Measurements from ENCODE around the gene KCTD15. TPM values are rescaled to one million over a fixed set of nuclear protein-coding genes. Genes with fewer than 3 reads are reported as not detected.
A peak's percentile ranks its signal among the peaks of the same experiment; 100 is the strongest.

Gene KCTD15
- polyA plus RNA-seq, 4 donors = 0.67 to 18.8 (median 8.4) TPM

- Histone ChIP-seq H3K4me1 (ENCODE audit: control insufficient read depth in 3 of 3, insufficient read depth in 2 of 3, low read depth in 1 of 3, low read length in 2 of 3) (peaks cover 3 to 13% (median 4%) of the 10 kb centered on the region in 3 donors), H3K27me3 (ENCODE audit: control insufficient read depth in 3 of 3, insufficient read depth in 3 of 3, low read length in 3 of 3) (no peaks in the 10 kb centered on the region), H3K9me3 (ENCODE audit: control insufficient read depth in 2 of 2, insufficient read depth in 1 of 2, low read depth in 1 of 2, low read length in 1 of 2) (no peaks in the 10 kb centered on the region), H3K27ac (ENCODE audit: low read depth in 1 of 3, low read length in 2 of 3) (peak overlapping the region; percentile 68 to 80 (median 68)), H3K4me3 (ENCODE audit: low read depth in 1 of 3, low read length in 3 of 3) (no peak overlapping the region), H3K36me3 (ENCODE audit: control insufficient read depth in 3 of 3, insufficient read depth in 2 of 3, low read depth in 1 of 3, low read length in 3 of 3) (peaks cover 0 to 91% (median 4%) of the 10 kb centered on the region in 3 donors)
- no peak for FAIRE-seq
- DNase-seq = peak; percentile 96 to 99
- 21 to 53% (median 40%) methylated on average over 10 of the region's 10 CpGs for WGBS, 3 donors
Observed at GRCh38 chr19:33804021-33804799, 7.5 kb downstream of the KCTD15 start.

- Histone ChIP-seq H3K4me3 (ENCODE audit: low read depth in 1 of 3, low read length in 3 of 3) (no peak overlapping the region), H3K27ac (ENCODE audit: low read depth in 1 of 3, low read length in 2 of 3) (no peak overlapping the region), H3K4me1 (ENCODE audit: control insufficient read depth in 3 of 3, insufficient read depth in 2 of 3, low read depth in 1 of 3, low read length in 2 of 3) (peaks cover 3 to 13% (median 4%) of the 10 kb centered on the region in 3 donors), H3K9me3 (ENCODE audit: control insufficient read depth in 2 of 2, insufficient read depth in 1 of 2, low read depth in 1 of 2, low read length in 1 of 2) (no peaks in the 10 kb centered on the region), H3K27me3 (ENCODE audit: control insufficient read depth in 3 of 3, insufficient read depth in 3 of 3, low read length in 3 of 3) (no peaks in the 10 kb centered on the region), H3K36me3 (ENCODE audit: control insufficient read depth in 3 of 3, insufficient read depth in 2 of 3, low read depth in 1 of 3, low read length in 3 of 3) (peaks cover 0 to 91% (median 4%) of the 10 kb centered on the region in 3 donors)
- no peak for DNase-seq
- no peak for FAIRE-seq
- WGBS, 3 donors = 84 to 92% (median 85%) methylated on average over 3 of the region's 3 CpGs
Observed at GRCh38 chr19:33805313-33805712, 8.6 kb downstream of the KCTD15 start.

- H3K27ac ChIP-seq (ENCODE audit: low read depth in 1 of 3, low read length in 2 of 3) = no peak overlapping the region
- WGBS, 3 donors = 79 to 84% (median 81%) methylated on average over 9 of the region's 9 CpGs
Observed at GRCh38 chr19:33805840-33806433, 9.3 kb downstream of the KCTD15 start.

GRCh38 chr19:33806434-33806881 is 9.8 kb downstream of the KCTD15 start:
- Histone ChIP-seq H3K36me3 (ENCODE audit: control insufficient read depth in 3 of 3, insufficient read depth in 2 of 3, low read depth in 1 of 3, low read length in 3 of 3) (peaks cover 0 to 94% (median 0%) of the 10 kb centered on the region in 3 donors), H3K4me1 (ENCODE audit: control insufficient read depth in 3 of 3, insufficient read depth in 2 of 3, low read depth in 1 of 3, low read length in 2 of 3) (peaks cover 3 to 13% (median 4%) of the 10 kb centered on the region in 3 donors), H3K4me3 (ENCODE audit: low read depth in 1 of 3, low read length in 3 of 3) (no peak overlapping the region), H3K27ac (ENCODE audit: low read depth in 1 of 3, low read length in 2 of 3) (no peak overlapping the region), H3K9me3 (ENCODE audit: control insufficient read depth in 2 of 2, insufficient read depth in 1 of 2, low read depth in 1 of 2, low read length in 1 of 2) (no peaks in the 10 kb centered on the region), H3K27me3 (ENCODE audit: control insufficient read depth in 3 of 3, insufficient read depth in 3 of 3, low read length in 3 of 3) (no peaks in the 10 kb centered on the region)
- 51 to 65% (median 57%) methylated on average over 8 of the region's 8 CpGs for WGBS, 3 donors
- peak in 1 of 2 donors; percentile 54 for DNase-seq
- no peak for FAIRE-seq

More at GRCh38 chr19:33805840-33806433, 9.3 kb downstream of the KCTD15 start:
- FAIRE-seq (no peak), DNase-seq (no peak)
- Histone ChIP-seq H3K4me1 (ENCODE audit: control insufficient read depth in 3 of 3, insufficient read depth in 2 of 3, low read depth in 1 of 3, low read length in 2 of 3) (peaks cover 3 to 13% (median 4%) of the 10 kb centered on the region in 3 donors), H3K36me3 (ENCODE audit: control insufficient read depth in 3 of 3, insufficient read depth in 2 of 3, low read depth in 1 of 3, low read length in 3 of 3) (peaks cover 0 to 94% (median 4%) of the 10 kb centered on the region in 3 donors), H3K4me3 (ENCODE audit: low read depth in 1 of 3, low read length in 3 of 3) (no peak overlapping the region), H3K27me3 (ENCODE audit: control insufficient read depth in 3 of 3, insufficient read depth in 3 of 3, low read length in 3 of 3) (no peaks in the 10 kb centered on the region), H3K9me3 (ENCODE audit: control insufficient read depth in 2 of 2, insufficient read depth in 1 of 2, low read depth in 1 of 2, low read length in 1 of 2) (no peaks in the 10 kb centered on the region)

- peaks cover 0 to 96% (median 0%) of the 10 kb centered on the region in 3 donors for H3K36me3 ChIP-seq (ENCODE audit: control insufficient read depth in 3 of 3, insufficient read depth in 2 of 3, low read depth in 1 of 3, low read length in 3 of 3)
- FAIRE-seq = no peak
- no peak overlapping the region for H3K27ac ChIP-seq (ENCODE audit: low read depth in 1 of 3, low read length in 2 of 3)
Observed at GRCh38 chr19:33808399-33808798, 11.7 kb downstream of the KCTD15 start.

GRCh38 chr19:33809960-33810359 is 13.3 kb downstream of the KCTD15 start:
- H3K4me3 ChIP-seq (ENCODE audit: low read depth in 1 of 3, low read length in 3 of 3) = no peak overlapping the region
- H3K36me3 ChIP-seq (ENCODE audit: control insufficient read depth in 3 of 3, insufficient read depth in 2 of 3, low read depth in 1 of 3, low read length in 3 of 3) = peaks cover 0 to 93% (median 0%) of the 10 kb centered on the region in 3 donors
- WGBS, 3 donors = 84 to 87% (median 86%) methylated on average over 6 of the region's 6 CpGs
- no peak overlapping the region for H3K27ac ChIP-seq (ENCODE audit: low read depth in 1 of 3, low read length in 2 of 3)
- no peaks in the 10 kb centered on the region for H3K27me3 ChIP-seq (ENCODE audit: control insufficient read depth in 3 of 3, insufficient read depth in 3 of 3, low read length in 3 of 3)
- no peaks in the 10 kb centered on the region for H3K4me1 ChIP-seq (ENCODE audit: control insufficient read depth in 3 of 3, insufficient read depth in 2 of 3, low read depth in 1 of 3, low read length in 2 of 3)
- no peak for FAIRE-seq
- H3K9me3 ChIP-seq (ENCODE audit: control insufficient read depth in 2 of 2, insufficient read depth in 1 of 2, low read depth in 1 of 2, low read length in 1 of 2) = no peaks in the 10 kb centered on the region
- no peak for DNase-seq

More at GRCh38 chr19:33808399-33808798, 11.7 kb downstream of the KCTD15 start:
- no peak for DNase-seq
- peaks cover 3 to 13% (median 4%) of the 10 kb centered on the region in 3 donors for H3K4me1 ChIP-seq (ENCODE audit: control insufficient read depth in 3 of 3, insufficient read depth in 2 of 3, low read depth in 1 of 3, low read length in 2 of 3)
- no peaks in the 10 kb centered on the region for H3K9me3 ChIP-seq (ENCODE audit: control insufficient read depth in 2 of 2, insufficient read depth in 1 of 2, low read depth in 1 of 2, low read length in 1 of 2)
- H3K27me3 ChIP-seq (ENCODE audit: control insufficient read depth in 3 of 3, insufficient read depth in 3 of 3, low read length in 3 of 3) = no peaks in the 10 kb centered on the region
- H3K4me3 ChIP-seq (ENCODE audit: low read depth in 1 of 3, low read length in 3 of 3) = no peak overlapping the region
- 61 to 83% (median 66%) methylated on average over 1 of the region's 1 CpG for whole genome bisulfite sequencing, 3 donors

- Histone ChIP-seq H3K4me3 (ENCODE audit: low read depth in 1 of 3, low read length in 3 of 3) (no peak overlapping the region), H3K27ac (ENCODE audit: low read depth in 1 of 3, low read length in 2 of 3) (no peak overlapping the region), H3K4me1 (ENCODE audit: control insufficient read depth in 3 of 3, insufficient read depth in 2 of 3, low read depth in 1 of 3, low read length in 2 of 3) (no peaks in the 10 kb centered on the region), H3K9me3 (ENCODE audit: control insufficient read depth in 2 of 2, insufficient read depth in 1 of 2, low read depth in 1 of 2, low read length in 1 of 2) (no peaks in the 10 kb centered on the region), H3K27me3 (ENCODE audit: control insufficient read depth in 3 of 3, insufficient read depth in 3 of 3, low read length in 3 of 3) (no peaks in the 10 kb centered on the region), H3K36me3 (ENCODE audit: control insufficient read depth in 3 of 3, insufficient read depth in 2 of 3, low read depth in 1 of 3, low read length in 3 of 3) (peaks cover 0 to 84% (median 0%) of the 10 kb centered on the region in 3 donors)
- 91 to 94% (median 94%) methylated on average over 11 of the region's 11 CpGs for WGBS, 3 donors
- DNase-seq (no peak), FAIRE-seq (no peak)
Observed at GRCh38 chr19:33810821-33811220, 14.2 kb downstream of the KCTD15 start.

- no peak for DNase-seq
- WGBS, 3 donors = 96 to 97% (median 96%) methylated on average over 41 of the region's 41 CpGs
- H3K27me3 ChIP-seq (ENCODE audit: control insufficient read depth in 3 of 3, insufficient read depth in 3 of 3, low read length in 3 of 3) = no peaks in the 10 kb centered on the region
- H3K9me3 ChIP-seq (ENCODE audit: control insufficient read depth in 2 of 2, insufficient read depth in 1 of 2, low read depth in 1 of 2, low read length in 1 of 2) = no peaks in the 10 kb centered on the region
- FAIRE-seq = no peak
- no peak overlapping the region for H3K27ac ChIP-seq (ENCODE audit: low read depth in 1 of 3, low read length in 2 of 3)
- H3K4me3 ChIP-seq (ENCODE audit: low read depth in 1 of 3, low read length in 3 of 3) = no peak overlapping the region
- peaks cover 0 to 80% (median 0%) of the 10 kb centered on the region in 3 donors for H3K36me3 ChIP-seq (ENCODE audit: control insufficient read depth in 3 of 3, insufficient read depth in 2 of 3, low read depth in 1 of 3, low read length in 3 of 3)
- H3K4me1 ChIP-seq (ENCODE audit: control insufficient read depth in 3 of 3, insufficient read depth in 2 of 3, low read depth in 1 of 3, low read length in 2 of 3) = no peaks in the 10 kb centered on the region
Observed at GRCh38 chr19:33811246-33811645, 14.6 kb downstream of the KCTD15 start.
